A549 (cell line): Measurements from ENCODE around the gene CHPF2. TPM values are rescaled to one million over a fixed set of nuclear protein-coding genes. Genes with fewer than 3 reads are reported as not detected.

ENCODE experiments used
- ATAC-seq, 2 experiments: fragments of 200-7000 bp in 1 of 2; fragments of >200 bp in 1 of 2; cut with Nextera tagmentation in 1 of 2; cut with Tn5 transposase in 1 of 2; 3 replicates each; pipeline versions ENCODE4 v1.8.0 to v1.9.1; 2018 to 2020; ENCODE audit warnings: mild to moderate bottlenecking in 1 of 2, moderate library complexity in 1 of 2
- CTCF ChIA-PET: fragments of 300-600 bp; sonication (Branson Sonifier 250); formaldehyde crosslinking; extraction: SDS; loops from one replicate; lab custom pipeline; 2021; ENCODE audit warnings: antibody characterized with exemption, inconsistent platforms; lab: Yijun Ruan, JAX
- POLR2A ChIA-PET: fragments of 350-600 bp; formaldehyde crosslinking; extraction: SDS; loops from one replicate; lab custom pipeline; 2021; ENCODE audit warnings: antibody characterized with exemption, inconsistent platforms; lab: Yijun Ruan, JAX
- DNase-seq, 2 experiments: peaks; one replicate each; pipeline versions ENCODE4 v3.0.0 to v3.0.0-alpha.2; 2011 to 2016; ENCODE audit warnings: low read depth in 1 of 2, low spot score in 1 of 2
- FAIRE-seq: peaks from 2 replicates; lab custom pipeline; 2011; peaks lifted over from hg19 to GRCh38; lab: Jason Lieb, UNC
- H3K27ac ChIP-seq, 2 experiments: fragments of >200 bp; sonication (Bioruptor Twin); formaldehyde crosslinking; 3 replicates each; pipeline ENCODE4 v1.5.1; 2016 to 2017
- H3K4me1 ChIP-seq: fragments of >200 bp; sonication (Bioruptor Twin); formaldehyde crosslinking; 3 replicates; pipeline ENCODE4 v1.6.1; 2016
- H3K4me2 ChIP-seq: fragments of >200 bp; sonication (Bioruptor Twin); formaldehyde crosslinking; 3 replicates; pipeline ENCODE4 v1.6.1; 2016
- H3K4me3 ChIP-seq: fragments of >200 bp; sonication (Bioruptor Twin); formaldehyde crosslinking; 3 replicates; pipeline ENCODE4 v1.5.1; 2016
- H3K9me3 ChIP-seq: fragments of >200 bp; sonication (Bioruptor Twin); formaldehyde crosslinking; 3 replicates; pipeline ENCODE4 v1.6.1; 2016
- BHLHE40 ChIP-seq: IDR thresholded peaks from 2 replicates; pipeline ENCODE4 v1.6.1; 2012; ENCODE audit warnings: low read depth, low read length, inconsistent platforms
- CEBPB ChIP-seq, 2 experiments: fragments of >200 bp in 1 of 2; sonication (Bioruptor Twin) in 1 of 2; formaldehyde crosslinking in 1 of 2; IDR thresholded peaks; 2 replicates each; pipeline ENCODE4 v1.6.1; 2012 to 2016
- CHD2 ChIP-seq: fragments of 150-350 bp; IDR thresholded peaks from 2 replicates; pipeline ENCODE4 v1.6.1; 2014; ENCODE audit warnings: low read length; ENCODE audit not compliant: partially characterized antibody
- CHD4 ChIP-seq: fragments of 200-600 bp; sonication (generic); IDR thresholded peaks from 2 replicates; pipeline ENCODE4 v1.6.1; 2016; ENCODE audit warnings: antibody characterized with exemption, mild to moderate bottlenecking, borderline replicate concordance
- EHF ChIP-seq: fragments of 250-450 bp; sonication (Bioruptor Pico); IDR thresholded peaks from 2 replicates; pipeline ENCODE4 v1.5.0; 2020; ENCODE audit warnings: mild to moderate bottlenecking
- ELK1 ChIP-seq: fragments of 150-350 bp; IDR thresholded peaks from 2 replicates; pipeline ENCODE4 v1.6.1; 2014; ENCODE audit warnings: low read depth, mild to moderate bottlenecking, low read length
- EP300 ChIP-seq, 2 experiments: fragments of >200 bp; sonication (Bioruptor Twin); formaldehyde crosslinking; IDR thresholded peaks; 2 replicates in 1 of 2; 3 replicates in 1 of 2; pipeline ENCODE4 v1.6.1; 2016 to 2017
- ESRRA ChIP-seq: fragments of 150-350 bp; IDR thresholded peaks from 2 replicates; pipeline ENCODE4 v1.6.1; 2014; ENCODE audit warnings: mild to moderate bottlenecking, low read length, borderline replicate concordance
- FOSB ChIP-seq: fragments of 250-450 bp; sonication (Bioruptor Pico); IDR thresholded peaks from 2 replicates; pipeline ENCODE4 v1.5.0; 2020; ENCODE audit warnings: mild to moderate bottlenecking, moderate library complexity
- HDAC2 ChIP-seq: fragments of 200-600 bp; sonication (generic); IDR thresholded peaks from 2 replicates; pipeline ENCODE4 v1.6.1; 2016
- HMGXB4 ChIP-seq: fragments of 250-450 bp; sonication (Bioruptor Pico); IDR thresholded peaks from 2 replicates; pipeline ENCODE4 v1.5.0; 2021; ENCODE audit warnings: mild to moderate bottlenecking, moderate library complexity, borderline replicate concordance
- HOXA7 ChIP-seq: fragments of 250-450 bp; sonication (Bioruptor Pico); IDR thresholded peaks from 2 replicates; pipeline ENCODE4 v1.5.0; 2020; ENCODE audit warnings: mild to moderate bottlenecking, moderate library complexity
- JUN ChIP-seq, 2 experiments: fragments of >200 bp; sonication (Bioruptor Twin); formaldehyde crosslinking; IDR thresholded peaks; 2 replicates in 1 of 2; 3 replicates in 1 of 2; pipeline ENCODE4 v1.6.1; 2016 to 2017
- KDM1A ChIP-seq: fragments of 200-600 bp; sonication (generic); IDR thresholded peaks from 2 replicates; pipeline ENCODE4 v1.6.1; 2016; ENCODE audit warnings: low read depth, mild to moderate bottlenecking
- KDM5A ChIP-seq: fragments of 200-600 bp; sonication (generic); IDR thresholded peaks from 2 replicates; pipeline ENCODE4 v1.6.1; 2016; ENCODE audit warnings: antibody characterized with exemption, mild to moderate bottlenecking
- MAFK ChIP-seq: fragments of 450-650 bp; IDR thresholded peaks from 2 replicates; pipeline ENCODE4 v1.6.1; 2014; ENCODE audit not compliant: partially characterized antibody
- MAX ChIP-seq: IDR thresholded peaks from 2 replicates; pipeline ENCODE4 v1.6.1; 2012
- MYC ChIP-seq: IDR thresholded peaks from 2 replicates; pipeline ENCODE4 v1.6.1; 2012; ENCODE audit warnings: mild to moderate bottlenecking, inconsistent platforms, low read length, improper control_type of control experiment, borderline replicate concordance
- NPAS2 ChIP-seq: fragments of 250-450 bp; sonication (Bioruptor Pico); IDR thresholded peaks from 2 replicates; pipeline ENCODE4 v1.8.0; 2022; ENCODE audit warnings: mild to moderate bottlenecking, moderate library complexity, borderline replicate concordance
- NR3C1 ChIP-seq: fragments of >200 bp; sonication (Bioruptor Twin); formaldehyde crosslinking; IDR thresholded peaks from 3 replicates; pipeline ENCODE4 v1.6.1; 2017
- PHF8 ChIP-seq: fragments of 200-600 bp; sonication (generic); IDR thresholded peaks from 2 replicates; pipeline ENCODE4 v1.6.1; 2016; ENCODE audit warnings: low read depth, mild to moderate bottlenecking, antibody characterized with exemption, moderate library complexity, borderline replicate concordance
- POLR2A ChIP-seq: IDR thresholded peaks from 2 replicates; pipeline ENCODE4 v1.6.1; 2012; ENCODE audit warnings: mild to moderate bottlenecking, low read length
- RARB ChIP-seq: fragments of 250-450 bp; sonication (Bioruptor Pico); IDR thresholded peaks from 2 replicates; pipeline ENCODE4 v1.8.0; 2021; ENCODE audit warnings: mild to moderate bottlenecking, moderate library complexity
- REST ChIP-seq: fragments of 200-600 bp; sonication (generic); IDR thresholded peaks from 2 replicates; pipeline ENCODE4 v1.6.1; 2016; ENCODE audit warnings: antibody characterized with exemption, mild to moderate bottlenecking, moderate library complexity
- RNF2 ChIP-seq: fragments of 200-600 bp; sonication (generic); IDR thresholded peaks from 2 replicates; pipeline ENCODE4 v1.6.1; 2016; ENCODE audit warnings: low read depth, mild to moderate bottlenecking, antibody characterized with exemption, moderate library complexity, borderline replicate concordance
- SREBF2 ChIP-seq: fragments of 450-650 bp; IDR thresholded peaks from 2 replicates; pipeline ENCODE4 v1.6.1; 2014; ENCODE audit warnings: mild to moderate bottlenecking, moderate library complexity
- TFCP2L1 ChIP-seq: fragments of 250-450 bp; sonication (Bioruptor Pico); IDR thresholded peaks from 2 replicates; pipeline ENCODE4 v1.5.0; 2021; ENCODE audit warnings: mild to moderate bottlenecking
- ZC3H11A ChIP-seq: fragments of 450-650 bp; IDR thresholded peaks from 2 replicates; pipeline ENCODE4 v1.6.1; 2014; ENCODE audit warnings: antibody characterized with exemption, mild to moderate bottlenecking
- ZNF302 ChIP-seq: fragments of 250-450 bp; sonication (Bioruptor Pico); IDR thresholded peaks from 2 replicates; pipeline ENCODE4 v1.9.0; 2021; ENCODE audit warnings: inconsistent platforms, mild to moderate bottlenecking, moderate library complexity
- ZSCAN20 ChIP-seq: fragments of 250-450 bp; sonication (Bioruptor Pico); IDR thresholded peaks from 2 replicates; pipeline ENCODE4 v1.8.0; 2022; ENCODE audit warnings: mild to moderate bottlenecking, moderate library complexity
- WGBS: methylation state at CpG from one replicate; pipeline ENCODE4 v1.1.6; 2017; ENCODE audit errors: missing lambda C conversion rate; 5-methylcytosine and 5-hydroxymethylcytosine counted together
- polyA plus RNA-seq, 4 experiments: library from polyadenylated mRNA; depleted of rRNA in 3 of 4; stranded (reverse); fragments of >200 nt; fragmentation: RNase III in 1 of 4; extraction: RNeasy Plus Mini Kit Qiagen cat#74134 plus additional on column Dnase treatment in 1 of 4; gene quantifications; 2 replicates in 3 of 4; 3 replicates in 1 of 4; pipeline ENCODE4 v1.2.3, GENCODE V29; 2011 to 2017
- TF ChIP-seq, protein P1 (sequence below): IDR thresholded peaks from 2 replicates; pipeline ENCODE4 v1.6.1; 2012; ENCODE audit warnings: low read depth, borderline replicate concordance
- TF ChIP-seq, protein P2 (sequence below): fragments of >200 bp; sonication (Bioruptor Twin); formaldehyde crosslinking; IDR thresholded peaks from 3 replicates; pipeline ENCODE4 v1.6.1; 2016

Gene CHPF2
- polyA plus RNA-seq, 2 of the 4 experiments (the other 2 are of a cell fraction), result 14.9 to 29.6 TPM

DNA sequence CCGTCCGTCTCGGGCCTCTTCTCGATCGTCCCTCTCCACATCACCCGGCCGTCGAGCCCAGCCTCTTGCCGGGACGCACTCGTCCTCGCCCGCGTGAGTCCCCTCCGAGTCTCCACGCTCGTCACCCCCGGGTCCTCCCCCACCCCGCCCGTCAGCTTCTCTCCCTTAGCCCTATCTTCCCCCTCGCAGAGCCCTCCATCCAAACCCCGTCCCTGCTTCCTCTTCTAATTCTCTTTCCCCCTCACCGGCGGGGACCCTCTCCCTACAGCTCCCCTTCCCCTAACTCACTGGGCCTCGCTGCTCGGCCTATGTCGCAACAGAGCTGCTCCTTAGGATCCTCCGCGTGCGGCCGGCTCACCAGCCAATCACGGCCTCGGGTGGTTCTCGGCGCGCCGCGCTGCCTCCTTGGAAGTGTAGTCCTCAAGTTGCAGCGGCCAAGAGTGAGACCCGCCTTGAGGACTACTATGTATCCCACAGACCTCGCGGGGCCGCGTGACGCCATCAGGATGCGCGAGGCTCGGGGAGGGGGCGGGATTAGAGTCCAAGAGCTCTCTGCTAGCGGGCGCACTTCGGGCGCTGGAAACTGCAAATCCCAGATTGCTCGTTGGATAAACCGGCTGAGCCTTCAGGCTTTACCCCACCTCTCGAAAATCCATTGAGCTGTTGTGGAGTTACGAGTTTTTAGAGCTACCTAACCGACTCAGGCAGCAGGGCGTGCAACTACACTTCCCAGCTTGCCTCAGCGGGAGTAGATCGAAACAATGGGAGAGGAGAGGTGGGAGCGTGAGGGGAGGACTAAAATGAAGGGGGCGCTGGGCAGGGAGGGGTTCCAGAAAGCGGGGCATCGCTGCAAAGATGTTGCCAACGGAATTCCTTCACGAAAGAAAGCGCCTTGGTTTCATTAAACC, 5.2 kb upstream of the CHPF2 start, which contains the start of gene ABCF2:
TSS of gene ABCF2 (minus strand) at position 331 of the 908 bp plus-strand sequence. CDS start 747 bp downstream, outside the sequence.
- POLR2A ChIA-PET, result interaction anchor here (0.7 to 1.6 kb wide), 11 partner anchors 9 to 199 kb away, joined by 3 to 8 read pairs (median 5); partner anchors contain the start of genes ABCB8 and NUB1
- TF ChIP-seq ELK1 (no peak), HDAC2 (no peak), BHLHE40 (no peak), REST (peak; percentile 44; the same call in 1 of the 2 replicates), MAFK (no peak), NPAS2 (CRISPR knock-in tag) (no peak), ESRRA (no peak), KDM1A (no peak), CEBPB (IDR thresholded peaks at IDR 0.05) (peak; percentile 88 to 98), CHD2 (peak; percentile 58), HMGXB4 (CRISPR knock-in tag) (no peak), EP300 (IDR thresholded peaks at IDR 0.05) (no peak), EHF (no peak), PHF8 (peak; percentile 61; the same call in 1 of the 2 replicates), KDM5A (peak; percentile 63), MYC (peak; percentile 66), FOSB (CRISPR knock-in tag) (no peak), POLR2A (peak; percentile 66), RNF2 (no peak), MAX (peak; percentile 84), CHD4 (no peak), NR3C1 (no peak), SREBF2 (no peak), TFCP2L1 (CRISPR knock-in tag) (no peak), ZSCAN20 (CRISPR knock-in tag) (no peak), RARB (CRISPR knock-in tag) (no peak), JUN (IDR thresholded peaks at IDR 0.05) (peak; percentile 73 to 79; a peak in 4 of 5 replicates), ZC3H11A (no peak), HOXA7 (CRISPR knock-in tag) (no peak), ZNF302 (CRISPR knock-in tag) (no peak)
- TF ChIP-seq, protein P1, sequence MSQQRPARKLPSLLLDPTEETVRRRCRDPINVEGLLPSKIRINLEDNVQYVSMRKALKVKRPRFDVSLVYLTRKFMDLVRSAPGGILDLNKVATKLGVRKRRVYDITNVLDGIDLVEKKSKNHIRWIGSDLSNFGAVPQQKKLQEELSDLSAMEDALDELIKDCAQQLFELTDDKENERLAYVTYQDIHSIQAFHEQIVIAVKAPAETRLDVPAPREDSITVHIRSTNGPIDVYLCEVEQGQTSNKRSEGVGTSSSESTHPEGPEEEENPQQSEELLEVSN, result 0 out of 2 replicates have a peak, but pooled peaks have one; percentile 15
- TF ChIP-seq, protein P2, sequence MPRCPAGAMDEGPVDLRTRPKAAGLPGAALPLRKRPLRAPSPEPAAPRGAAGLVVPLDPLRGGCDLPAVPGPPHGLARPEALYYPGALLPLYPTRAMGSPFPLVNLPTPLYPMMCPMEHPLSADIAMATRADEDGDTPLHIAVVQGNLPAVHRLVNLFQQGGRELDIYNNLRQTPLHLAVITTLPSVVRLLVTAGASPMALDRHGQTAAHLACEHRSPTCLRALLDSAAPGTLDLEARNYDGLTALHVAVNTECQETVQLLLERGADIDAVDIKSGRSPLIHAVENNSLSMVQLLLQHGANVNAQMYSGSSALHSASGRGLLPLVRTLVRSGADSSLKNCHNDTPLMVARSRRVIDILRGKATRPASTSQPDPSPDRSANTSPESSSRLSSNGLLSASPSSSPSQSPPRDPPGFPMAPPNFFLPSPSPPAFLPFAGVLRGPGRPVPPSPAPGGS, result 0 out of 3 replicates have a peak, but pooled peaks have one; percentile 43

More for the DNA sequence above, 5.2 kb upstream of the CHPF2 start, which contains the start of gene ABCF2:
- peak; percentile 99 to 100 for ATAC-seq
- WGBS, result 3% methylated on average over 53 of the region's 68 CpGs
- CTCF ChIA-PET, result interaction anchor here (0.6 to 3.5 kb wide), 8 partner anchors 9 to 83 kb away, joined by 3 to 20 read pairs (median 5); partner anchors contain the start of gene GBX1
- H3K27ac ChIP-seq, result peak within 1 kb of the TSS; percentile 85 to 88
- H3K9me3 ChIP-seq, result no peaks in the 10 kb centered on the region
- no peak for FAIRE-seq
- peak; percentile 99 for DNase-seq
- H3K4me2 ChIP-seq, result peak within 1 kb of the TSS; percentile 98
- peaks cover 25% of the 10 kb centered on the region for H3K4me1 ChIP-seq
- peak within 1 kb of the TSS; percentile 93 for H3K4me3 ChIP-seq
